NCI-H524 treated with DMSO at 0.1 percent for 48 hours (cell line): Measurements from ENCODE around the gene ADCY2.
A peak's percentile ranks its signal among the peaks of the same experiment; 100 is the strongest.

Experiments used
- DNase-seq: peaks from one replicate; lab custom pipeline; 2025; lab: John Stamatoyannopoulos, UW

The ADCY2 gene

DNA sequence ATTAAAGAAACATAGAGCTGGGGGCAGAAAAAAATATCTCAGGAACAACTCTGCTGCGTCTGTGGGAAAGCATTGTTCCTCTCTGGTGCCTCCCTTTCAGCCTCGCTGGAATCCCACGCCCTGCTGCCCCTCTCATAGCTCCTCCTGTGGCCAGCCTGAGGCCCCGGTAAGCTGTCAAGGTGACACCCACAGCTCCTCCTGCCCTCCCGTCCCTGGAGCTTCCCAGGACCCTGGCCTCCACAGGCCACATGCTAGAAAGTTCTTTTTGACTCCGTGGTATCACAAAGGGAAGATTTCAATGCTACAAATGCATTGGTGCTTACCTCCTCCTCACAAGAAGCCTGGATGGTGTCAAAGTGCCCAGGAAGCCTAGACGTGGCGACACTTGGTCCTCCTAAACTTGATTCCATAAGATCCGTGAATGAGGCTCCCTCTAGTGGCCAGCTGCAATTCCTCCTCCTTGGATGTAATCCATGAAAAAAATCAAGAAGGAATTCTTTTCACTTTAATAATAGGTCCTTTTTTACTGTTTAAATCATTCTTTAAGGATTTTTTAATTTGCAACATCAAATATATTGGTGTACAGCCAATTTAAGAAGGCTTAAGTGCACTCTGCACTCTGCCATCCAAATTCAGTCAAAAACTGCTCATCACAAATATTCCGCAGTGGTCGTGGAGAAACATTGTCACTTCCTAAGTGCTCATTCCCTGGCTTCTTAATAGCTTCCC is 350.1 kb downstream of the ADCY2 start:
- peak; percentile 13 for DNase-seq

DNA sequence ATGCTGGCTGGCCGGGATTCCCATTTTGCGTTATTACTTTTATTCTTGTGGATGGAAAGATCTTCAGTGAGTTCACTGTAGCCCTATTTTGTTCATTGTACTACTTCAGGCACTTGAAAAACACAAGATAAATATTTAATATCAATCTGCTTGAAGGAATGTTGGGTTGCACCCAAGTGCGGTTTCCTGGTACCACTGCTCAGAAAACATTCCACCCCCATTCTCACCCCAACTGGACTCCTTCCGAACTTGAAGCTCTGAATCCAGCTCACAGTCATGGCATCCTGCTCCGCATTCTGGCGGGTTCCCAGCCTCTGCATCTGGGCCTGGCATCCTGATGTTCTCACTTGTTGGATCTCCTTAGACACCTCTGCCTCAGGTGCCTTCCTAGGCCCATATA is 351.8 kb downstream of the ADCY2 start:
- DNase-seq: no peak

DNA sequence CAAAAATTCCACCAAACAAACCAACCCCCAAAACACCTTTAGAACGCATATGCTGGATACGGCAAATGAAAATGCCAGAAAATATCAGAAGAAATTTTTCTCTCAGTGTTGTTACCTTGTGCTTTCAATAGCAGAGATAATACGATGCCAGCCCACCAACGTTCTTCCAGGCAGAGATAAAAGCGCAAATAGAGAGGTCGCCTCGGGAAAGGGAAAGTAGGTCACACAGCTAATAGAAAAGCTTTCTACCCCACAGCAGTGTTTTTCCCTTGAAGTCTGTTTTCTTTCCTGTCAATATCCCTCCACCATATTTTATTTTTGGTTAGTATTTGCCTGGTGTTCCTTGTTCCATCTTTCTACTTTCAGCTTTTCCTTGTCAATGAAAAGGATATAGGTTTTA is 353.7 kb downstream of the ADCY2 start:
- DNase-seq: no peak

DNA sequence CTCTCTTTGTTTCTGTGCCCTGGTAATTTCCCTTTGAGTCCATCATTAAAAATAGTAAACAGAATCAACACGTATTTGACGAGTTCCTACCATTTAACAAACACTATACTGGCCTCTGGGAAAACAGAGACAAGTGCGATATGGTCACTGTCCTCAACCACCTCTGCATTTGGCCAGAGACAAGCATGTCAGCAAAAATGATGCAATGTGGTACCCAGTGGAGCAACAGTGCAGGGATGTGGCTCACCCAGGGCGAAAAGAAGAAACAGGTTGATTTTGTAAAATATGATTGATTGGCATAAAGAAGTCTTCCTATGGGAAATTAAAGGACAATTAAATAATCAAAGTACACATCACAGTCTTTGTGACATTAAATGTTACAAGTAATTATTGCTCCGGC is 355.9 kb downstream of the ADCY2 start:
- DNase-seq: no peak

DNA sequence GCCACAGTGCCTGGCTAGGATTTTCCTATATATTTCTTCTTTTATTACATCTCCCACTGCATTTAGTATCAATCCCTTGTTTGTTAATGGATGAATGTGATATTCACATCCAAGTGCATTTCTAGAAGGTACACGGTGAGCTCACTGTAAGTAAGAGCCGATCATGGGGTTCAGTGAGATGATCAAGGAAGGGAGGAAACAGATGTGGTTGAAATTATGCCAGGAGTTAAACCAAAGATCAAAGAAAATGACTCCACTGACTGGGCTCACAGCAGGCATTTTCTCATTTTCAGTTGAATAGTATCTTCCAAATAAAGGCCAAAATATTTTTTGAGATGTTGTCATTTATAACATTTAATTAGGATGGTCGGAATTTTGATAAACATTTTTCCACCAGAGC is 357.2 kb downstream of the ADCY2 start:
- no peak for DNase-seq

DNA sequence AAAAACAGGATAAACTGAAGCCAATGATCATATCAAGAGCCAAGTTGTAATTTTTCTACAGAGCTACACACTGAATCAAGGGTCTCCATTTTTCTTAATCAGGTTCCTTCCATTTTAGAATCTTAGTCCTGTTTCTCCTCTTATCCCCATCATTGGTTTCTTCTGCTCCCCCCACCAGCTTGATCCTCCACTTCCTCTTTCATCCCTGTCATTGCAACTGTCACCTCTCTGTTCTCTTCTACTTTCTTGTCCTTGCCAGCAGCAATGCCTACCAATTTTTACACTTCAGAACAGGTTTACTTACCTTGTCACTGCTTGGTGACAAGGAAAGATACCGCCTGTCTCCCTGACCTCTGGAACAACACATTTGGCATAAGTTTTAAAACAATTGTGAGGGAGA is 357.7 kb downstream of the ADCY2 start:
- DNase-seq: no peak

DNA sequence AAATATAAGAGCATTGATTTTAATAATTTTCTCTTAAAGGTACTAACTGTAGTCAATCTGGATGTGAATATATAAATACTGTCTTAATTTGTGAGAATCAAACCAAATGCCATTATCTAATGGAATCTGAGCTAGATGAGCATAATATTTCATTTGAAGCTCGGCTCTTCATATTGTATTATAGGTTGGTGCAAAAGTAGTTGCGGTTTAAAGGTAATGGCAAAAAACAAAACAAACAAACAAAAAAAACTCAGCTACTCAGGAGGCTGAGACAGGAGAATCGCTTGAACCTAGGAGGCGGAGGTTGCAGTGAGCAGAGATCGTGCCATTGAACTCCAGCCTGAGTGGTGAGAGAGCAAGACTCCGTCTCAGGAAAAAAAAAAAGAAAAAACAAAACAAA is 358.6 kb downstream of the ADCY2 start:
- no peak for DNase-seq

DNA sequence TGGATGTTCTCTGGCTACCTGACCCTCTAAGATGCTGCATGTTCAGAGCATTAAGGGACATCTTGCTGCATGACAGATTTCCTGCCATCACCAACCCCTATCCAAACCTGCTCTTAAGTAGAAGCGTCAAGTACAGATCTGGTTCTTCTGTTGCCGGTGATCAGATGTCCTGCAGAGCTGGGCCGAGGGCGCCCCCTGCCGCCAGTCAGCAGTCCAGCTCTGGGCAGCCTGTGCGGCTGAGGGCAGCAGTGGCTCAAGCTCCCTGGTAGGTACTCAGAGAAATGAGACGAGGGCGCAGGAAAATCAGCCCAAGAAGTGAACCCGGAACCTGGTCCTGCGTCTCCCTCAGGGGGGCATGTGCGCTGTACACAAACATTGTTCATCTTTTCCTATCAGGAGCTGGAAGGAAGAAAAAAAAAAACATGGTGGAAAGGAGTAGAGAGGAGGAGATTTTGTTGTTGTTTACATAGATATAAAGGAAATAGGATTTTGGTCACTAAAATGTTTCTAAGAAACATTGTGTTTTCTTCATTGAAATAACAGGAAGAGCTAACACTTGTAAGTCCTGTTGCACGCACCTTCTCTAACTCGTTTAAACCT is 359.2 kb downstream of the ADCY2 start:
- peak; percentile 60 for DNase-seq

DNA sequence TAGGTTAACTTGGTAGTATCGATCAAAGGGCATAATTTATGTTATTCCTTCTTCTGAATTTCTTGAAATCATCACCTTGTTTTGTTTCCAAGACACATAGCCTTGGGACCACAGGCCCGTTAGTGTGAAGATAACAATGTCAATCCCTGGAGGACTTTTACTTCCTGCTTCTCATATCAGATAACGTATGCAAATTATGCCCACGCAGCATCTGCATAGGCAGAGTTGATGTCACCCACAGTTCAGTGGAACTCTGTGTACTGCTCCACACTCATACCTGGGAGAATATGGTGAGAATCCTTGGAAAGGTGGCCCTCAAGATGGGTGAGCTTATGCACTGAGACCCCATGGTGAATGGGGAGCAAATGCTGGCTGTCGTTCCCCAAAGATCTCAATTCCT is 360.0 kb downstream of the ADCY2 start:
- DNase-seq: no peak

DNA sequence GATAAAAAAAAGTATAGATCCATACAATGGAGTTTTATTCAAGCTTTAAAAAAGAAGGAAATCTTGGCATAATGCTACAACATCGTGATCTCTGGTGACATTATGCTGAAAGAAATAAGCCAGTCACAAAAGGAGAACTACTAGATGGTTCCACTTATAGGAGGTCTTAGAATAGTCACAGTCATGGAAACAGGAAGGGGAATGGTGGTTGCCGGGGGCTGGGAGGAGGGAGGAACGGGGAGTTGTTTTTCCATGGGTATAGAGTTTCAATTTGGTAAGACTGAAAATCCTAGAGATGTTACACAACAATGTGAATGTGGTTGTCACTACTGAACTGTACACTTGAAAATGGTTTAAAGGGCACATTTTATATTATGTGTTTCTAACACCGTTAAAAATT is 360.5 kb downstream of the ADCY2 start:
- DNase-seq: no peak

DNA sequence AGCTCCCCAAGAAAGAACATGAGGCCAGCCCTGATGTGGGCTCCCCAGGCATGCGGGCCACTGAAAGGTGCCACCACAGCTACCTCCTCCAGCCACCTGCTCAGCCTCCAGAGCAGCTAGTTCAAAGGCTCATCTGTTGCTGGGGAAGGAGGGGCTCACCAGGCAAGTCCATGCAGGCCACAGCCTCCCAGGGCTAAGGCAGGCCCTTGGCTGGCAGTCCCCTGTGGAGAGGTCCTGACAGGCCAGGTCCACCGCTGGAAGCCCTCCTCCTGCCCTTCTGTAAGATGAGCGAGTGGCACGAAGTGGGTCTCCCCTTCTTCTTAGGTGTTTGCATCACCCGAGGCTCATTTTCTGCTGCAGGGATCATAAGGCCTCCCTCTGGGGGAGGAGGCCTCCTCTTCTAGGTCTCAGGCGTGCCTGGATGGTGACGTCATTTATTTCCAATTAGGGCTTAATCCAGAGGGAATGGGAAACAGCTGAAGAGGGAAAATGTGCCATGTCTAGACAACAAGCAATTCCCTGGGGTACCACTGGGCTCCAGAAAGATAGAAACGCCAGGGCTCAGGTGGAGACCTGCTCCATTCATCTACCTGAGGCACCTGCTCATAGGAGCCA is 363.4 kb downstream of the ADCY2 start:
- no peak for DNase-seq

DNA sequence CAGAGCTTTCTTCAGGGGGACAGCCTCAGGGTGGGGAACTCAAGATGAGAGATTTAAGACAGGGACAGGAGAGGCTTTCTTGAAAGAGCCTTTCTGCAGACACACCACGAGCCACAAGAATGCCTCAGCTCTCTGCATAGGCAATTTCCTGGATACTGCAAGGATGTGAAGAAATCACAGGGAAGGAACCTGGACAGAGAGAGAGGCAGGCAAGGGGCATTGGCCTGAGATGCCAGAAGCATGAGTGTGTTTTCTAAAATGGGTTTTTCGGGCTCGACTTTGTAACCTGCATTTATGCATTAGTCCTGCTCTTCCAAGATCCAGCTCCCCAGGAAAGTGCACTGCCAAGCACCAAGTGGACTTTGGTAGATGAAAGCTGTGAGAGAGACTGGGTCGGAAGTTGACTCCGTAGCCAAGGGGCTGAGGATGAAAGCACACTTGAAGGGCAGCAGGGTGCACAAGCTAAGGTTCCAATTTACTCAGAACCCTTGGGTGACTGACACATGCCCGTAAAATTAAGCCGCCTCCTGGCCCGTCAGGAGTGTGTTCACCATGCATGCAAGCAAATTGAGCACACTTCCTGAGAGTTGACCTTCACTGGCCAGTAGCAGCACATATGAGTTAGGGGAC is 364.1 kb downstream of the ADCY2 start:
- no peak for DNase-seq

DNA sequence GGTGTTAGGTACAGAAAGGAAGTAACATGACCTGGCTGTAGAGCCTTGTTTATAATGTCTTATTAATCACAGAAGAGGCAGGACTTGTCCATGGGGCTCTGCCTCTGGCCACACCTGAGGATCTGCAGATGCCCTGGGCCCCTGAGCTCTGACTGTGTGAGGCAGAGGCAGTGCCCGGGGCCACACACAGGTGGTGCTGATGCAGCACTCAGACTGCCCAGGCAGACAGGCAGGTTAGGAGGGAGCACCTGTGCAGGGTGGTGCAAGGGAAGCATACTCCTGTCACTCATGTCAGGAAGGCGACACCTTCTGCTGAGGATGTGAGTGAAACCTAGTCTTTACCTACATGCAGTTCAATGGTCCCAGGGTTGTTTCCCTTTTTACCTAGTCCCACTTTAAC is 366.3 kb downstream of the ADCY2 start:
- no peak for DNase-seq

DNA sequence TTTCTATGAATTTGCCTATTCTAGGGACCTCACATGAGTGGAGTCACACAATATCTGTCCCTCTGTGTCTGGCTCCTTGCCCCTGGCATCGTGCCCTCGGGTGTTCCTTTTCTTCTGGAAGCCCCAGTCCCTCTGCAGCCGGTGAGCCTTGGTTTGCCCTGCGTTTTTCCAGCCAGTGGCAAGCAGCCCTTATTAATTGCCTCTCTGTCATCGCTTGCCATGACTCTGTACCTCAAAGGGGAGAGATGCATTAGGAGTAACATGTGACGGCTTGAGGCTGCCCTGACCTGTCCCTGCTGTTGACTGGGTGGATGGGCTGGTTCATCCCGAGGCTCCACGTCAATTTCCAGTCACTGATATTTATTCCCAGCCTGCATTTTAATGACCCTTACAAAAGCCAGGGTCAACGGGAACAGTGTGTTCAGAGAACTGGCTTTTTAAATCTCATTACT is 367.7 kb downstream of the ADCY2 start:
- no peak for DNase-seq

DNA sequence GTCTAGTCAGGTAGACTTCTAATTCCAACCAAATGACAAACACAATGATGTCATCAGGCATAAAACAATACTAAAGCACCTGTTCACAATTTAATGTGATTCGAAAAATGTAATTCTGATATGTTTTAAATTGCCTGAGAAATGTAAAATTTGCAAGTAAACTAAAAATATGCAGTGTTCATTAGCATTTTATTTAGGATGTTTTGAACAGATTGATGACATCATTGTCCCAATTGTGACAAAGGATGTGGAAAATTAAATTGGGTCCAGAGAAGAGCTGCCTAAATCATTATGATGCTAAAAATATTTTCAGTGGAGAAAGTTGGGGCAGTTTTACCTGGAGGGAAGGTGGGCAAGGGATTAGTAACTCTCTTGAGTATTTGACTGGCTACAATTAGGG is 368.5 kb downstream of the ADCY2 start:
- no peak for DNase-seq

DNA sequence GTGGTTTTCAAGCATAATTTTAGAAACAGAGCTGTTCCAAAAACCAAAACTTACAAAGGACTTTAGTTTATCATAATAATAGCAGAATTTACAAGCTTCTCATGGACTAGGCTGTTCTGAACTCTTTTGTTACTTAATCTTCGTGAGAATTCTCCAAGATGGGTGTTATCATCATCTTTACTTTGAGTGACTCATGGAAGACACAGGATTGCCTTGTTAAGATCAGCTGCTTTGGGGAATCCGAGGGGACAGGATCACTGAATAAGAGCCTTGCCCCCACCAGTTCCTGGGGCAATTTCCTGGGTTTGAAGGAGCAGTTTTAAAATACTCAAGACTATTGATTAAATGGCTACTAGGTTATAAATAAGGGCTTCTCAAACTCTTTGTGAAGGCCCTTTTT is 374.5 kb downstream of the ADCY2 start:
- DNase-seq: no peak

DNA sequence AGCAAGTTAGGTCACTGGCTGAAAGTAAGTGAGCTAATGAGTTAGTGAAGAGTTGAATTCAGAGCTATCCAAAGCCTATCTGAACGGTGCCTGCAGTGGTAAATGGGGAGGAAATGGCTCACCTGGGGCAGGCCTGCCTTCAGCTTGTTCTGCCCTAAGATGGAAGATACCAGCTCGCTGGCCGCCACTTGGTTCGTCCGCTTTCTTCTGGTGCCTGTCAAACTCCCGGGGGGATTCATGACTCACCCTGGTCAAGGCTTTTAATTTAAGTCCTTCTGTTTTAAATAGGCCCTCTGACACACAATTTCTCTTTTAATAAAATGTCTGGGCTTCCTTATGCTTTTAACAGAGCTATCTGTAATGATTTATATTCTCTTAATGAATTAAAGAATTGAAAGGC is 376.2 kb downstream of the ADCY2 start:
- DNase-seq: no peak

DNA sequence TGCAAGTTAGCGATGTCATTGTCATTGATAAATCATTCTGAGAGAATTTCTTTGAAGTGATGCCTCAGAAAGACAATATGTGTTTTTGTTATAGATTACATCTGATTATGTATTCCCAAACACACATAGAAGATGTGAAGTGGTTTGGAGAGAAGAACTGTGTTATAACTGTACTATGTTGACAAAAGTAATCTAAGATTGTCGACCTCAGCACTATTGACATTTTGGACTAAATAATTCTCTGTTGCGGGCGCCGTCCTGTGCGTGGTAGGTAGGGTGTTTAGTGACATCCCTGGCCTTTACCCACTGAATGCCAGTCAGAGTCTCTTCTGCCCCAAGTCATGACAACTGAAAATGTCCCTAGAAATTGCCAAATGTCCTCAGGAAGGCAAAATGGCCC is 377.2 kb downstream of the ADCY2 start:
- DNase-seq: no peak

DNA sequence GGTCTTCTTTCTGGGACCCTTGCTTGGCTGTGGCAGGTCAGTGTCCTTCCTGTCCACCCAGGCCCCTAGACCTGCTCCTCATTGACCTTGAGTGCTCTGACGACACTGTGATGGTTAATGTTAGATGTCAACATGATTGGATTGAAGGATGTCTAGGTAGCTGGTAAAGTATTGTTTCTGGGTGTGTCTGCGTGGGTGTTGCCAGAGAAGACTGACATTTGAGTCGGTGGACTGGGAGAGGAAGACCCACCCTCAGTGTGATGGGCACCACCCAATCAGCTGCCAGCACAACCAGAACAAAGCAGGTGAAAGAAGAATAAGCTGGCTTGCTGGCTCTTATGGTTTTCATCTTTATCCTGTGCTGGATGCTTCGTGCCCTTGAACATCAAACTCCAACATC is 380.5 kb downstream of the ADCY2 start:
- no peak for DNase-seq

DNA sequence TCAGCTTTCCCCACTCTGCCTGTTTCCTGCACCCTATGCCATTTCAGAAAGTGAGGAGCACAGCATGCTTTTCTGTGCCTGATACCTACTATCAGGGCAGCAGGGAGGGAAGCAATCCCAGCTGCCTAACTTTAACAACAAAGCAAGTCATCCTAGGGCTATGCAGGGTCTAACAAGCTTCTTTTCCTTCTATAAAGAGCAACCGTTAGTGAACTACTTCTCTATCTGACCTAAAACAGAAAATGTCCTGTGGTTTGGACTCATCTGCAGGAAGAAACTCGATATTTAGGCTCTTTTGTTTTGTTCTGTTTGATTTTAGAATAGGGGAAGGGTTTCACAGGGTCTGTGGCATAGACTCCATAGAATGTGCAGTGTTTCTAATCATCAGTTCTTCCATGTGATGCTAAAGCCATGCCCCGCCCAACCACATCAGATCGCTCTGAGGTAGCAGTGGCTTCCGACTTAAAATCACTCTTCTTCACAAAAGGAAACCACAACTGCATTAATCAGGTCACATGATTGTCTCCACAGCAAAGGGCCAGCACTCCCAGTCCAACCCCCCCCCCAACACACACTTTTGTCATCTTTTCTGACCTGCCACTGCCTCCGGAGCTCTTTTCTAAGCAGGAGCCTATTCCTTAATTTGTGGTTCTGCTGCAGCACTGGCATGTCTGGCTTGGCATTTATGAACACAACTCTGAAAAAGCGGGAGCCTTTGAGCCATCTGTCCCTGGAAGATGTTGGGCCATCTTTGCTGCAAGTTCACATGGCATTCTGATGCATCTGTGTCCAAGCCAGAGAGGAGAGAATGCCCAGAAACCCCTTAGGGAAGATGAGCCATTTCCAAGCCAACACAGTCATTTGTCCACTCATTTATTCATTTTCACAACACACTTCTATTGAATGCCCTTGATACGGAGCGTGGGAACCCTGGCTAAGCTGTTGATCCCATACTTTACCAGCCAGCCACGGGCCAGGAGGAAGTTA is 383.4 kb downstream of the ADCY2 start:
- DNase-seq: no peak

DNA sequence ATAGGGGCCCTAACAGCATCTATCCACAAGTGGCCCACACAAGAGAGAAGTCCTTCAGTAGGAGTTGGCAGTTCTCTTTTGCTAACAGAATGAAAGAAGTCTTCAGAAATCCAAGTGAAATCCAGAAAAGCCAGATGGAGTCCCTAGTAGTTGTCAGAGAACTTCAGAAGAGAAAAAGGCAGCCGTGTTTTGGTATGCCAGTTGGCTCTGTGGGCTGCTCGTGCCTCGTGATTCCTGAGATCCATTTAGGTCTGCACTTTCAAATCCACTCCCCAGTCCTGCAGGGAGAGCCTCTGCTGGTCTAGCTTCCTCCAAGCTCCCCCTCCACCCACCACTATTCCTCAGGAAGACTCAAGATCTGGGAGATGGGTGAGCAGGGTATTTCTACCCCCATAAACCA is 386.0 kb downstream of the ADCY2 start:
- DNase-seq: no peak
